Endothelial cell of umbilical vein (primary cell): Measurements from ENCODE around the gene DDX39A. TPM values are rescaled to one million over a fixed set of nuclear protein-coding genes. Genes with fewer than 3 reads are reported as not detected.

Experiments
- BruUV-seq: library from RNA; stranded (reverse); fragments of 400-500 nt; replicated peaks from 2 replicates; lab custom pipeline; 2021; lab: Mats Ljungman, UMichigan
- CTCF ChIA-PET: fragments of 300-600, 350-600 bp; sonication (Branson Sonifier 250); formaldehyde crosslinking; loops from one replicate; lab custom pipeline; 2021; ENCODE audit warnings: antibody characterized with exemption, inconsistent platforms; lab: Charles Lee
- POLR2A ChIA-PET: fragments of 300-600, 350-600 bp; sonication (Branson Sonifier 250); formaldehyde crosslinking; loops from one replicate; lab custom pipeline; 2021; ENCODE audit warnings: antibody characterized with exemption, inconsistent platforms; lab: Charles Lee
- DNase-seq: peaks from one replicate; pipeline ENCODE4 v3.0.0-alpha.2; 2011; ENCODE audit warnings: low read depth, low spot score
- FAIRE-seq: peaks from 2 replicates; lab custom pipeline; 2011; peaks lifted over from hg19 to GRCh38; lab: Jason Lieb, UNC
- H2AFZ ChIP-seq: 2 replicates; pipeline ENCODE4 v1.6.0; 2012; ENCODE audit warnings: low read depth, low read length, control low read depth, inconsistent platforms
- H3K27ac ChIP-seq: 2 replicates; pipeline ENCODE4 v1.5.1; 2011; ENCODE audit warnings: low read depth, mild to moderate bottlenecking, control low read depth, low read length, moderate library complexity; ENCODE audit not compliant: insufficient read depth
- H3K27me3 ChIP-seq, 2 experiments: 2 replicates each; pipeline versions ENCODE4 v1.6.0 to v1.6.1; 2011; ENCODE audit warnings: low read length in 2 of 2, mixed read lengths in 1 of 2; ENCODE audit not compliant: control insufficient read depth in 2 of 2, insufficient read depth in 2 of 2
- H3K36me3 ChIP-seq, 2 experiments: 2 replicates in 1 of 2; 3 replicates in 1 of 2; pipeline ENCODE4 v1.5.1; 2011; ENCODE audit warnings: low read length in 2 of 2, mild to moderate bottlenecking in 1 of 2, moderate library complexity in 1 of 2; ENCODE audit not compliant: control insufficient read depth in 2 of 2, insufficient read depth in 2 of 2; ENCODE audit errors: extremely low read depth in 1 of 2
- H3K4me1 ChIP-seq: 3 replicates; pipeline ENCODE4 v1.5.1; 2011; ENCODE audit warnings: mild to moderate bottlenecking, low read length; ENCODE audit not compliant: control insufficient read depth, insufficient read depth; ENCODE audit errors: extremely low read depth
- H3K4me2 ChIP-seq: 2 replicates; pipeline ENCODE4 v1.6.1; 2011; ENCODE audit warnings: low read length, control low read depth, mixed read lengths; ENCODE audit not compliant: insufficient read depth
- H3K4me3 ChIP-seq, 3 experiments: fragments of 200-600 bp in 1 of 3; sonication (generic), shearing (Covaris generic) in 1 of 3; replicated peaks in 1 of 3; 2 replicates each; pipeline ENCODE4 v1.5.1; 2011 to 2016; ENCODE audit warnings: control low read depth in 3 of 3, low read length in 3 of 3, mild to moderate bottlenecking in 2 of 3, inconsistent platforms in 1 of 3, low read depth in 1 of 3, moderate library complexity in 1 of 3; ENCODE audit not compliant: insufficient read depth in 1 of 3
- H3K79me2 ChIP-seq: 2 replicates; pipeline ENCODE4 v1.6.0; 2012; ENCODE audit warnings: low read length, inconsistent platforms; ENCODE audit not compliant: control insufficient read depth, insufficient read depth
- H3K9ac ChIP-seq: replicated peaks from 2 replicates; pipeline ENCODE3; 2011; ENCODE audit warnings: low read length, control low read depth; ENCODE audit not compliant: insufficient read depth; ENCODE audit errors: extremely low read depth
- H3K9me1 ChIP-seq: replicated peaks from 3 replicates; pipeline ENCODE4 v1.6.0; 2011; ENCODE audit warnings: mild to moderate bottlenecking, low read length; ENCODE audit not compliant: control insufficient read depth, insufficient read depth; ENCODE audit errors: extremely low read depth
- H3K9me3 ChIP-seq: replicated peaks from 2 replicates; pipeline ENCODE4 v1.5.1; 2012; ENCODE audit warnings: low read length, inconsistent platforms; ENCODE audit not compliant: control insufficient read depth, insufficient read depth
- H4K20me1 ChIP-seq: replicated peaks from 2 replicates; pipeline ENCODE3; 2011; ENCODE audit warnings: mild to moderate bottlenecking, low read length; ENCODE audit not compliant: control insufficient read depth, insufficient read depth; ENCODE audit errors: extremely low read depth
- CTCF ChIP-seq, 2 donors: IDR thresholded peaks; 1 replicate in 1 of 2; 2 replicates in 1 of 2; pipeline ENCODE4 v1.5.1; 2011; ENCODE audit warnings: low read length in 2 of 2, mild to moderate bottlenecking in 2 of 2, moderate library complexity in 2 of 2, control low read depth in 1 of 2, inconsistent platforms in 1 of 2, low read depth in 1 of 2; ENCODE audit not compliant: insufficient read depth in 1 of 2; ENCODE audit errors: extremely low read depth in 1 of 2
- EZH2 ChIP-seq: IDR thresholded peaks from 2 replicates; pipeline ENCODE4 v1.6.1; 2012; ENCODE audit warnings: borderline replicate concordance, low read depth, mild to moderate bottlenecking, moderate library complexity, low read length, inconsistent platforms; ENCODE audit not compliant: severe bottlenecking
- FOS ChIP-seq: IDR thresholded peaks from 2 replicates; pipeline ENCODE4 v1.6.1; 2011; ENCODE audit warnings: mild to moderate bottlenecking, low read length, moderate library complexity, borderline replicate concordance; ENCODE audit not compliant: insufficient read depth
- GATA2 ChIP-seq: IDR thresholded peaks from 2 replicates; pipeline ENCODE4 v1.7.0; 2011; ENCODE audit warnings: low read depth, mild to moderate bottlenecking, moderate library complexity, mixed read lengths, low read length; ENCODE audit not compliant: insufficient read length, insufficient read depth
- JUN ChIP-seq: IDR thresholded peaks from 2 replicates; pipeline ENCODE4 v1.6.1; 2011; ENCODE audit warnings: borderline replicate concordance, low read depth; ENCODE audit not compliant: insufficient read length, insufficient read depth
- MYC ChIP-seq: IDR thresholded peaks from one replicate; pipeline ENCODE4 v1.6.1; 2011; ENCODE audit warnings: mild to moderate bottlenecking, low read depth, low read length
- POLR2A ChIP-seq: IDR thresholded peaks from 2 replicates; pipeline ENCODE4 v1.6.1; 2012; ENCODE audit warnings: low read depth, mild to moderate bottlenecking, control low read depth, low read length
- POLR2AphosphoS5 ChIP-seq: IDR thresholded peaks from 2 replicates; pipeline ENCODE4 v1.6.1; 2012; ENCODE audit warnings: low read depth, mild to moderate bottlenecking, control low read depth, low read length, moderate library complexity; ENCODE audit not compliant: insufficient read depth
- dilution Hi-C: fragments of 300-500 bp; cut with MboI; formaldehyde crosslinking; loops from one replicate; pipeline ENCODE4 v1.15.0; 2019; ENCODE audit warnings: low sequenced_read_pairs; ENCODE audit not compliant: extremely low pct_ligation_motif_present
- intact Hi-C: fragments of 100-400 bp; cut with micrococcal nuclease; formaldehyde crosslinking; loops from one replicate; pipeline ENCODE4 v1.10.0; 2022
- polyA plus RNA-seq, 4 experiments: library from polyadenylated mRNA; depleted of rRNA in 3 of 4; stranded (reverse) in 3 of 4; unstranded in 1 of 4; fragments of >200 nt; gene quantifications; 2 replicates each; pipeline versions ENCODE4 v1.2.1 to v1.2.3, GENCODE V29; 2011 to 2012; ENCODE audit warnings: missing spikeins in 1 of 4
- total RNA-seq: library from RNA; stranded (reverse); gene quantifications from 2 replicates; pipeline ENCODE4 v1.2.3, GENCODE V29; 2021
- TF ChIP-seq, protein P1 (sequence below): IDR thresholded peaks from 2 replicates; pipeline ENCODE4 v1.6.1; 2011; ENCODE audit not compliant: insufficient read depth, insufficient read length

The DDX39A gene
- total and polyA plus RNA-seq, 2 donors (not counting 3 experiments of a cell fraction or from before 2014, with no cell fraction given): 157 to 158 TPM

DNA sequence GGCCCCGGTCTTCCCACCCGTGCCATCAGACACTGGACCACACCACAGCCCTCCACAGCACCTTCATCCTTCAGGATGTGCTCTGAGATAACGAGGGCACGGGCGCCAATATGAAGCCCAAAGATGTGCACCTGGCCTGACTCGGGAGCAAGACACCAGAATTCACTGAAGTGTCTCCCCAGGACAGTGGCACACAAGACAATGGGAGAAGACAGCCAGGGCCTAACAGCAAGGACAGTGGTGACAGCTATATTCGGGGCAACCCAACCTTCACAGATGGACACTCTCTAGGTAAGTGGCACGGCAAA is 7.2 kb downstream of the DDX39A start:
- no peak overlapping the region for H2AFZ ChIP-seq
- no peaks in the 10 kb centered on the region for H3K9me3 ChIP-seq
- no TSS peak for BruUV-seq
- H4K20me1 ChIP-seq: peaks cover 3% of the 10 kb centered on the region
- no peak overlapping the region for H3K9ac ChIP-seq
- no peaks in the 10 kb centered on the region for H3K27me3 ChIP-seq
- peaks cover 34 to 58% of the 10 kb centered on the region in 2 experiments for H3K36me3 ChIP-seq
- peaks cover 64% of the 10 kb centered on the region for H3K79me2 ChIP-seq
- H3K9me1 ChIP-seq: no peaks in the 10 kb centered on the region
- FAIRE-seq: no peak
- ChIA-PET CTCF (no interaction called here), POLR2A (no interaction called here)
- no peak for DNase-seq
- no peak overlapping the region for H3K4me2 ChIP-seq
- intact Hi-C loops: no loop called here
- dilution Hi-C loops: no loop called here
- peaks cover 11% of the 10 kb centered on the region for H3K4me1 ChIP-seq
- no peak overlapping the region for H3K4me3 ChIP-seq
- TF ChIP-seq CTCF (IDR thresholded peaks at IDR 0.05; ENCODE audit: extremely low read depth in 1 of 2, insufficient read depth in 1 of 2, low read depth in 1 of 2, low read length in 2 of 2): no peak
- TF ChIP-seq MYC: no peak
- TF ChIP-seq, protein P1, sequence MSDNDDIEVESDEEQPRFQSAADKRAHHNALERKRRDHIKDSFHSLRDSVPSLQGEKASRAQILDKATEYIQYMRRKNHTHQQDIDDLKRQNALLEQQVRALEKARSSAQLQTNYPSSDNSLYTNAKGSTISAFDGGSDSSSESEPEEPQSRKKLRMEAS: no peak
- no peak for TF ChIP-seq POLR2A
- no peak for TF ChIP-seq JUN
- no peak overlapping the region for H3K27ac ChIP-seq

GRCh38 chr19:14411161-14411937 is 7.8 kb downstream of the DDX39A start:
- TF ChIP-seq, protein P1: no peak
- no peak for TF ChIP-seq CTCF (IDR thresholded peaks at IDR 0.05; ENCODE audit: extremely low read depth in 1 of 2, insufficient read depth in 1 of 2, low read depth in 1 of 2, low read length in 2 of 2)
- TF ChIP-seq JUN: no peak
- TF ChIP-seq MYC: no peak
- no peak for TF ChIP-seq GATA2
- no peak for TF ChIP-seq EZH2
- TF ChIP-seq POLR2A: no peak
- TF ChIP-seq FOS: no peak
- TF ChIP-seq POLR2AphosphoS5: no peak
- Histone ChIP-seq H4K20me1 (peaks cover 2% of the 10 kb centered on the region), H3K9me1 (no peaks in the 10 kb centered on the region), H3K9me3 (no peaks in the 10 kb centered on the region), H3K4me1 (peaks cover 6% of the 10 kb centered on the region), H3K79me2 (peaks cover 58% of the 10 kb centered on the region), H3K27ac (no peak overlapping the region), H3K4me2 (no peak overlapping the region), H3K4me3 (no peak overlapping the region), H3K36me3 (peaks cover 34 to 61% of the 10 kb centered on the region in 2 experiments), H3K27me3 (no peaks in the 10 kb centered on the region), H2AFZ (no peak overlapping the region), H3K9ac (no peak overlapping the region)
- POLR2A ChIA-PET: no interaction called here
- intact Hi-C loops: no loop called here
- dilution Hi-C loops: no loop called here
- no peak for FAIRE-seq
- CTCF ChIA-PET: interaction anchor here (2.6 kb wide), 1 partner anchor 50 kb away, joined by 8 read pairs; no protein-coding TSS in a partner anchor
- no TSS peak for BruUV-seq
- DNase-seq: no peak
